HepG2 (cell line): ENCODE results near the gene MTMR10. TPM values are rescaled to one million over a fixed set of nuclear protein-coding genes. Genes with fewer than 3 reads are reported as not detected.

Experiments used
- ATAC-seq: fragments of 200-7000 bp; cut with Tn5 transposase; 3 replicates; pipeline ENCODE4 v1.9.1; 2020; ENCODE audit warnings: mild to moderate bottlenecking, moderate library complexity
- BruUV-seq: library from RNA; stranded (reverse); fragments of 400-500 nt; replicated peaks from 2 replicates; lab custom pipeline; 2021; lab: Mats Ljungman, UMichigan
- CTCF ChIA-PET: fragments of 300-600 bp; formaldehyde crosslinking; extraction: SDS; loops from one replicate; lab custom pipeline; 2021; ENCODE audit warnings: low total read pairs, inconsistent platforms, low intra/inter-chr PET ratio; lab: Yijun Ruan, JAX
- POLR2A ChIA-PET: fragments of 350-600 bp; sonication (Branson Sonifier 250); formaldehyde crosslinking; loops from one replicate; lab custom pipeline; 2020; ENCODE audit warnings: antibody characterized with exemption, inconsistent platforms; lab: Yijun Ruan, JAX
- DNase-seq: peaks from one replicate; pipeline ENCODE4 v3.0.0-alpha.2; 2015; ENCODE audit warnings: low spot score
- FAIRE-seq: peaks from 3 replicates; lab custom pipeline; 2011; peaks lifted over from hg19 to GRCh38; lab: Jason Lieb, UNC
- H2AFZ ChIP-seq: one replicate; pipeline ENCODE4 v1.6.1; 2011; ENCODE audit warnings: low read length, inconsistent platforms
- H3K27ac ChIP-seq: fragments of 300-600 bp; 3 replicates; pipeline ENCODE4 v1.8.0; 2011; ENCODE audit warnings: mixed run types, mild to moderate bottlenecking, mixed read lengths, low read length, inconsistent platforms; ENCODE audit not compliant: insufficient read depth; ENCODE audit errors: extremely low read length
- H3K27me3 ChIP-seq, 2 experiments: fragments of 200-600 bp in 1 of 2; 2 replicates in 1 of 2; 3 replicates in 1 of 2; pipeline versions ENCODE4 v1.6.0 to v1.8.0; 2011; ENCODE audit warnings: low read length in 2 of 2, mild to moderate bottlenecking in 2 of 2, moderate library complexity in 2 of 2, inconsistent platforms in 1 of 2; ENCODE audit not compliant: insufficient read depth in 2 of 2, control insufficient read depth in 1 of 2
- H3K36me3 ChIP-seq, 2 experiments: fragments of 200-600 bp in 1 of 2; replicated peaks in 1 of 2; 2 replicates in 1 of 2; 3 replicates in 1 of 2; pipeline versions ENCODE4 v1.5.1 to v1.8.0; 2011; ENCODE audit warnings: low read length in 2 of 2, inconsistent platforms in 1 of 2; ENCODE audit not compliant: insufficient read depth in 2 of 2, control insufficient read depth in 1 of 2
- H3K4me1 ChIP-seq: 2 replicates; pipeline ENCODE4 v1.5.1; 2012; ENCODE audit warnings: low read length, inconsistent platforms; ENCODE audit not compliant: insufficient read depth
- H3K4me2 ChIP-seq: 2 replicates; pipeline ENCODE4 v1.6.0; 2011; ENCODE audit warnings: low read depth, low read length, inconsistent platforms
- H3K4me3 ChIP-seq, 3 experiments: fragments of 200-600 bp in 1 of 3; sonication (generic), shearing (Covaris generic) in 1 of 3; replicated peaks in 1 of 3; 2 replicates each; pipeline ENCODE4 v1.5.1; 2011 to 2016; ENCODE audit warnings: low read length in 3 of 3, inconsistent platforms in 2 of 3, low read depth in 2 of 3, mild to moderate bottlenecking in 2 of 3, control low read depth in 1 of 3, mixed read lengths in 1 of 3; ENCODE audit not compliant: insufficient read depth in 1 of 3
- H3K79me2 ChIP-seq: one replicate; pipeline ENCODE4 v1.6.1; 2011; ENCODE audit warnings: low read length, inconsistent platforms; ENCODE audit not compliant: insufficient read depth
- H3K9ac ChIP-seq: 2 replicates; pipeline ENCODE4 v1.6.0; 2011; ENCODE audit warnings: mild to moderate bottlenecking, low read depth, low read length, inconsistent platforms; ENCODE audit not compliant: insufficient read depth
- H3K9me3 ChIP-seq: 2 replicates; pipeline ENCODE4 v1.5.1; 2012; ENCODE audit warnings: mild to moderate bottlenecking, low read length
- H4K20me1 ChIP-seq: 2 replicates; pipeline ENCODE4 v1.6.0; 2011; ENCODE audit warnings: inconsistent platforms, mild to moderate bottlenecking, low read length, moderate library complexity; ENCODE audit not compliant: insufficient read depth
- BATF2 ChIP-seq: sonication (generic); formaldehyde crosslinking; IDR thresholded peaks from 2 replicates; pipeline ENCODE4 v1.8.0; 2022; ENCODE audit warnings: mild to moderate bottlenecking, missing genetic modification reagents, moderate library complexity
- CHD4 ChIP-seq: fragments of 200-600 bp; sonication (generic); IDR thresholded peaks from 2 replicates; pipeline ENCODE4 v1.7.0; 2017; ENCODE audit warnings: mild to moderate bottlenecking, low read length, borderline replicate concordance
- EED ChIP-seq: sonication (generic); formaldehyde crosslinking; IDR thresholded peaks from 2 replicates; pipeline ENCODE4 v1.5.0; 2020; ENCODE audit warnings: mild to moderate bottlenecking, missing genetic modification reagents
- GTF3A ChIP-seq: sonication (generic); formaldehyde crosslinking; conservative IDR thresholded peaks from 2 replicates; pipeline ENCODE4 v1.4.0; 2020; ENCODE audit warnings: mild to moderate bottlenecking, missing genetic modification reagents
- MATR3 ChIP-seq: sonication (generic); formaldehyde crosslinking; IDR thresholded peaks from 2 replicates; pipeline ENCODE4 v1.4.0; 2020; ENCODE audit warnings: missing genetic modification reagents
- MTA1 ChIP-seq: sonication (generic); formaldehyde crosslinking; IDR thresholded peaks from 2 replicates; pipeline ENCODE4 v1.4.0; 2020; ENCODE audit warnings: missing genetic modification reagents, mild to moderate bottlenecking, borderline replicate concordance
- MYPOP ChIP-seq: sonication (generic); formaldehyde crosslinking; IDR thresholded peaks from 2 replicates; pipeline ENCODE4 v1.8.1; 2023; ENCODE audit warnings: mild to moderate bottlenecking, moderate library complexity, missing genetic modification reagents
- NCOA1 ChIP-seq: sonication (generic); formaldehyde crosslinking; IDR thresholded peaks from 2 replicates; pipeline ENCODE4 v1.9.0; 2021; ENCODE audit warnings: missing genetic modification reagents
- RXRB ChIP-seq: IDR thresholded peaks from 2 replicates; pipeline ENCODE4 v1.6.1; 2016; ENCODE audit warnings: borderline replicate concordance, missing genetic modification reagents, missing compliant biosample characterization
- SIN3A ChIP-seq: IDR thresholded peaks from 2 replicates; pipeline ENCODE4 v1.6.1; 2011; ENCODE audit warnings: low read depth, mild to moderate bottlenecking, control low read depth, low read length, borderline replicate concordance
- ZNF674 ChIP-seq: sonication (generic); formaldehyde crosslinking; IDR thresholded peaks from 2 replicates; pipeline ENCODE4 v1.5.0; 2020; ENCODE audit warnings: low read depth, mild to moderate bottlenecking, missing genetic modification reagents
- ZNF7 ChIP-seq: IDR thresholded peaks from 2 replicates; pipeline ENCODE4 v1.6.1; 2016; ENCODE audit warnings: missing biosample characterization, missing genetic modification reagents
- ZNF704 ChIP-seq: sonication (generic); formaldehyde crosslinking; IDR thresholded peaks from 2 replicates; pipeline ENCODE4 v1.8.1; 2023; ENCODE audit warnings: mild to moderate bottlenecking, inconsistent platforms, moderate library complexity, missing genetic modification reagents, borderline replicate concordance
- WGBS: methylation state at CpG from one replicate; pipeline ENCODE4 v1.1.6; 2017; ENCODE audit warnings: low lambda C conversion rate; 5-methylcytosine and 5-hydroxymethylcytosine counted together
- in situ Hi-C: cut with HindIII; loops from 2 replicates; pipeline ENCODE4 v1.10.0; 2017; ENCODE audit warnings: low pct_unique_long_range_greater_than_20kb; ENCODE audit not compliant: extremely low pct_ligation_motif_present
- intact Hi-C: fragments of 100-400 bp; cut with micrococcal nuclease; formaldehyde crosslinking; loops from one replicate; pipeline ENCODE4 v1.10.0; 2022; ENCODE audit not compliant: unreplicated experiment
- polyA plus RNA-seq, 8 experiments: library from polyadenylated mRNA; depleted of rRNA in 3 of 8; stranded (reverse) in 7 of 8; unstranded in 1 of 8; fragments of >200 nt; fragmentation: Illumina TruSeq in 4 of 8; extraction: Trizol in 4 of 8; gene quantifications; 2 replicates each; pipeline versions ENCODE4 v1.2.1 to v1.2.3, GENCODE V29; 2011 to 2016; ENCODE audit warnings: low read depth in 4 of 8, missing spikeins in 1 of 8, mixed read lengths in 1 of 8; ENCODE audit not compliant: insufficient read depth in 1 of 8
- total RNA-seq, 5 experiments: library from RNA; depleted of rRNA; stranded (reverse); fragments of >200 nt; fragmentation: Illumina TruSeq; extraction: Trizol; gene quantifications; 2 replicates each; pipeline ENCODE4 v1.2.3, GENCODE V29; 2016; ENCODE audit warnings: low read depth in 1 of 5

The MTMR10 gene
- total and polyA plus RNA-seq, 2 of the 13 experiments (the other 11 are each of a cell fraction or from before 2014, with no cell fraction given), result 10.2 to 17.4 TPM

GRCh38 chr15:30896211-30896606 is 95.2 kb downstream of the MTMR10 start (continued):
- TF ChIP-seq MATR3 (CRISPR knock-in tag) (no peak), CHD4 (no peak)

- ChIA-PET POLR2A (no interaction called here), CTCF (no interaction called here)
- no peaks in the 10 kb centered on the region for H3K27me3 ChIP-seq
- in situ Hi-C loops, result no loop called here
- ATAC-seq (no peak), DNase-seq (no peak), FAIRE-seq (no peak)
- no peaks in the 10 kb centered on the region for H3K79me2 ChIP-seq
- H3K27ac ChIP-seq, result no peak overlapping the region
- WGBS, result 77% methylated on average over 31 of the region's 33 CpGs
- TF ChIP-seq BATF2 (CRISPR knock-in tag), result no peak
- no peak for TF ChIP-seq EED (CRISPR knock-in tag)
- no peak for TF ChIP-seq ZNF674 (CRISPR knock-in tag)
- no peak for TF ChIP-seq MTA1 (CRISPR knock-in tag)
- TF ChIP-seq MYPOP (CRISPR knock-in tag), result no peak
- no peak for TF ChIP-seq ZNF7
- no peak for TF ChIP-seq NCOA1
- no peak for TF ChIP-seq SIN3A
- no peak for TF ChIP-seq RXRB (CRISPR knock-in tag)
- no peak for TF ChIP-seq ZNF704 (CRISPR knock-in tag)
- no peak for TF ChIP-seq GTF3A (CRISPR knock-in tag)
- no peak overlapping the region for H2AFZ ChIP-seq
- no peaks in the 10 kb centered on the region for H3K36me3 ChIP-seq
- H3K4me2 ChIP-seq, result no peak overlapping the region
- no peak overlapping the region for H3K9ac ChIP-seq
- no peaks in the 10 kb centered on the region for H4K20me1 ChIP-seq
- H3K4me3 ChIP-seq, result no peak overlapping the region
- no peaks in the 10 kb centered on the region for H3K4me1 ChIP-seq
- no TSS peak for BruUV-seq
- H3K9me3 ChIP-seq, result no peaks in the 10 kb centered on the region
- intact Hi-C loops, result loop anchor here (2.0 kb wide), 1 partner anchor 233 kb away; no protein-coding TSS in a partner anchor
Measured at GRCh38 chr15:30895461-30896210, 95.8 kb downstream of the MTMR10 start.
